Hepatocyte (in vitro differentiated cells): ENCODE results near the gene LGALS8.

Experiments
- EZH2 ChIP-seq: fragments of 200-600 bp; sonication (generic); IDR thresholded peaks from 2 replicates; pipeline ENCODE4 v1.6.1; 2016; ENCODE audit warnings: antibody characterized with exemption, mild to moderate bottlenecking, borderline replicate concordance
- TF ChIP-seq, protein P1 (sequence below): fragments of 200-600 bp; sonication (generic); IDR thresholded peaks from 2 replicates; pipeline ENCODE4 v1.5.1; 2016; ENCODE audit warnings: antibody characterized with exemption, mild to moderate bottlenecking; ENCODE audit not compliant: poor library complexity

DNA sequence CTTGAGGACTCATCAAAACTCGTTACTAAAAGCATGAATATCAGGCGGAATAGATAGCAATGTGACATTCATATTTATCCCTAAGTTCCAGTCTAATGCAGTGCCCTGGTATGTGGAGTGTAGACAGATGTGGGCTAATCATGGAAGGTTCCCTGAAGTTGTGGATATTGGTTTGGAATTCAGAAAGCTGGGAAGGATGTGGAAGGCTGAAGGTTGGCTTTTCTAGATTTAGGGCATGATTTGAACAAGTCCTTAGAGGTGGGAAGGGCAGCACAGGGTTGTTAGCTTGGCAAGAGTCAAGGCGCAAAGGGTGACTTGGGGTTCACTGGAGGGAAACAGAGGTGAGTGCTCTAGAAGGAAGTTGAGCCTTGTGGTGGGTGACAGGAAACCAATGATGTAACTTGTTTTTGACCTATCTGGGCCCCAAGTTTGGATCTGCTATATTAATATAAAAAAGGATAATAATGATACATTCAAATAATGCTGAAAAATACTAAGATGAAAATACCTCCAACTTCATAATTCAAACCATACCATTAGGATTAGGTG is 21.9 kb downstream of the LGALS8 start:
- TF ChIP-seq, protein P1, sequence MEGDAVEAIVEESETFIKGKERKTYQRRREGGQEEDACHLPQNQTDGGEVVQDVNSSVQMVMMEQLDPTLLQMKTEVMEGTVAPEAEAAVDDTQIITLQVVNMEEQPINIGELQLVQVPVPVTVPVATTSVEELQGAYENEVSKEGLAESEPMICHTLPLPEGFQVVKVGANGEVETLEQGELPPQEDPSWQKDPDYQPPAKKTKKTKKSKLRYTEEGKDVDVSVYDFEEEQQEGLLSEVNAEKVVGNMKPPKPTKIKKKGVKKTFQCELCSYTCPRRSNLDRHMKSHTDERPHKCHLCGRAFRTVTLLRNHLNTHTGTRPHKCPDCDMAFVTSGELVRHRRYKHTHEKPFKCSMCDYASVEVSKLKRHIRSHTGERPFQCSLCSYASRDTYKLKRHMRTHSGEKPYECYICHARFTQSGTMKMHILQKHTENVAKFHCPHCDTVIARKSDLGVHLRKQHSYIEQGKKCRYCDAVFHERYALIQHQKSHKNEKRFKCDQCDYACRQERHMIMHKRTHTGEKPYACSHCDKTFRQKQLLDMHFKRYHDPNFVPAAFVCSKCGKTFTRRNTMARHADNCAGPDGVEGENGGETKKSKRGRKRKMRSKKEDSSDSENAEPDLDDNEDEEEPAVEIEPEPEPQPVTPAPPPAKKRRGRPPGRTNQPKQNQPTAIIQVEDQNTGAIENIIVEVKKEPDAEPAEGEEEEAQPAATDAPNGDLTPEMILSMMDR: no peak
- no peak for TF ChIP-seq EZH2
